ENCODE data around the gene TGFBR3L. TPM values are rescaled to one million over a fixed set of nuclear protein-coding genes. Genes with fewer than 3 reads are reported as not detected.

TGFBR3L gene
- total RNA-seq, 2 experiments from 2014 or later = 1.7 to 3.7 TPM

DNA sequence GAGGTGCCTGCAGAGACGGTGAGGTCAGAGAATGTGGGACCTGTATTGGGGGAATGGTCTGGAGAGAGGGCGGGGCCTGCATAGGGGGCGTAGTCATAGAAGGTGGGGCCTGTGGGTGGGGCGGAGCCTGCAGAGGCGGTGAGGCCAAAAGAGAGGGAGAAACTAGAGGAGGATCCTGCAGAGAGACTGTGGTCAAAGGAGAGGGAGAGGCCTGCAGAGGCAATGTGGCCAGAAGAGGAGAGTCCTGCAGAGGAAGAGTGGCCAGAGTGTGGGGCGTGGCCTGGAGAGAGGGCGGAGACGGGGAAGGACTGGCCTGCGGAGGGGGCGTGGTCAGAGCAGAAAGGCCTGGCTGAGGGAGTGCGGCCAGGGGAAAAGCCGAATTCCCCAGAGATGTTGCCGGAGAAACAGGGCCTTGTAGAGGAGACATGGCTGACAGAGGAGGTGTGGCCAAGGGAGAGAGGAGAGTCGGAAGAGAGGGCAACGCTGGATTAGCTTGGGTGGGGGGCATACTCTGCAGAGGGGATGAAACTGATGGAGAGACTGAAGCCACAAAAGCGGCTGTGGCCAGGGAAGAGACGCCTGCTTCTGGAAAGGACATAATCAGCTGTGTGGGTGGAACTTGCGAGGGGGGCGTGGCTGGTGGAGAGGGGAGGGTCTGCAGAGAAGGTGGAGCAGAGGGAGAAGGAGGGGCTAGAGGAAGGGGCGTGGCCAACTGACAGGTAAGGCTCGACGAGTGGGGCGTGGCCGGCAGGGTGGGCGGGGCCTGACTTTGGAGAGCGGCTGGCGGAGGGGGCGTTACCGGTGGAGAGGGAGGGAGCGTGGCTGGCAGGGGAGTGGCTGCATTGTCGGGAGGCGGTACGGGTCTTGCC, 43.0 kb upstream of the TGFBR3L start:
- H3K4me1 Mint-ChIP-seq (ENCODE audit: low read depth) = peaks cover 36% of the 10 kb centered on the region
- intact Hi-C loops (cut with micrococcal nuclease) = loop anchor here (1.0 kb wide), 2 partner anchors 9 to 49 kb away; partner anchors contain the start of gene SNAPC2
- CTCF ChIA-PET = interaction anchor here (1.2 kb wide), 1 partner anchor 10 kb away, joined by 4 read pairs; no protein-coding TSS in a partner anchor
- H3K27me3 Mint-ChIP-seq (ENCODE audit: low read depth) = peaks cover 31% of the 10 kb centered on the region
- H3K9me3 Mint-ChIP-seq = no peaks in the 10 kb centered on the region
- H3K27ac Mint-ChIP-seq = no peak overlapping the region
- H3K36me3 Mint-ChIP-seq (ENCODE audit: low read depth) = no peaks in the 10 kb centered on the region
- DNase-seq = peak; percentile 92
- no peak overlapping the region for H3K4me3 Mint-ChIP-seq

DNA sequence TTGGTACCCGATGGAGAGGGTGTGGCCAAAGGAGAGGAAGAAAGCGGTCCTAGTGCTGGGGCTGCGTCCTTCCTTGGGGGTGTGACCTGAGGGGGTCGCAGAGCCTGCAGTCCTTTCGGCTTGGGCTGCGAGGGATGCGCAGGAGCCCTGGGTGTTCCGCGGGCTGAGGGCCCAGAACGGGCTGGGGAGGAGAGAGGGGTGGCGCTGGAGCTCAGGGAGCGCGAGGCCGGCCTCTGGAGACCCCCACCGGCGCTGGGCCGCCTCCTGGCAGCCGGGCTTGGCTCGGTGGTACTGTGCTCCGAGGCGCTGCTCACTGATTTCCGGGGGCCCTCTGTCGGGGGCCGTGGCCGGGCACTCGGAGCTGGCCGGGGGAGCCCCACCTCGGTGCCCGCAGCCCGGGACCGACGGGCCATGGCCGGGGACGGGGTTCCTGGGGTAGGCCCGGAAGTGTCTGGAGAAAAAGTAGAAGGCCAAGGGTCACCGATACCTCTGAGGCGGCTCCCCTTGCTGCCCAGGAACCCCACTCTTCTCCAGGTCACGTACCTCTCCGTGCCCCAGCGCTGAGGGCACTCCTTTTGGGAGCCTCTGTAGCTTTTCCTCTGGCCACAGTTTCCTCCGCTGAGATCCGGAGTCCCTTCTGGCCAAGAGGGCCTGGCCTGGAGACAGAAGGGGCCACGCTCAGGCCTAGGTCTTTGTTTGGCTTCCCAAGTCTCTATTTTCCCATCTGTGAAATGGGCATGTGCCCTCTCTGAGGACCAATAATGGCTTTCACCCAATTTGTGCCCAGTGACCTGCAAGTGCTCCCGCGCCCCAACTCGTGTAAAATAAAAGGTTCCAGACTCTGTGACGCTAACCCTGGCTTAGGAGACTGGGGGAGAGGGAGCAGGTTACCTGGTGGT, 42.1 kb upstream of the TGFBR3L start:
- H3K27me3 Mint-ChIP-seq (ENCODE audit: low read depth) = peaks cover 27% of the 10 kb centered on the region
- no peaks in the 10 kb centered on the region for H3K9me3 Mint-ChIP-seq
- no peak overlapping the region for H3K27ac Mint-ChIP-seq
- intact Hi-C loops (cut with micrococcal nuclease) = loop anchor here (1.0 kb wide), 1 partner anchor 48 kb away; the partner anchor contains the start of gene SNAPC2
- H3K4me3 Mint-ChIP-seq = no peak overlapping the region
- no peaks in the 10 kb centered on the region for H3K36me3 Mint-ChIP-seq (ENCODE audit: low read depth)
- no peak for DNase-seq
- CTCF ChIA-PET = interaction anchor here (1.2 kb wide), 1 partner anchor 11 kb away, joined by 4 read pairs; no protein-coding TSS in a partner anchor
- peaks cover 36% of the 10 kb centered on the region for H3K4me1 Mint-ChIP-seq (ENCODE audit: low read depth)

DNA sequence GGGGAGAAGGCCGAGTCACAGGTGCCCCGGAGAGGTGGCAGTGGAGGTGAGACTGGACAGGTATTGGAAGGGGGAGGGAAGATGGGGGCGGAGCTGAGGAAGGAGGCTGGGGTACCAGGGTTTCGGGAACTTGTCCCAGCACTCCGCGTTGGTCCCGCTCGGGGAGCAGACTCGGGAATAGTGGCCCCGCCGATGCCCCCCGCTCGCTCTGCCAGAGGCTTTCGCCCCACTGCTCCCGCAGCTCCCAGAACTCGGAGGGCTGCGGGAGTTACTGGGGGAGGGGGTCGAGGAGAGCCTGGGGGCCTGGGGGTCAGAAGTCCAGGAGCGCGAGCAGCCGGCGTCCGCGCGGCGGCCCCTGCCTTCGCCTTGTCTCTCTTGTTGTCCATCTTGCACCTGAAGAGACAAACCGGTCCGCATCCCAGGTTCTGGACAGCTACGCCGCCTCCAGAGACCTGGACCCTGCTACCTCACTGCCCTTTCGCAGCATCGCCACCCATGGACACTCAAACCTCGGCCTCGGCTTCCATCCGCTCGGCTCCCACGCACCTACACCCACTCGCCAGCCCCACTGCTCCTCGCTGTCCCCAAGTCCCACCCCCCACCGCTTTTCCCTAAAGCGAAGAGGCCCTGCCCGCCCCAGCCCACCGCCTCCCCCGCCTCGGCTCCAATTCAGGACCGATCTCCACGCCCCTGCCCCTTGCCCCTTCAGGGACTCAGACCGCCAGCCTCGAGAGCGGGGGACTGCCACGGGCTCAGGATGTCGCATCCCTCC, 41.1 kb upstream of the TGFBR3L start:
- intact Hi-C loops (cut with micrococcal nuclease) = no loop called here
- Mint-ChIP-seq H3K27ac (no peak overlapping the region), H3K27me3 (ENCODE audit: low read depth) (peaks cover 27% of the 10 kb centered on the region), H3K4me3 (peak overlapping the region; percentile 60), H3K9me3 (no peaks in the 10 kb centered on the region), H3K4me1 (ENCODE audit: low read depth) (peaks cover 33% of the 10 kb centered on the region), H3K36me3 (ENCODE audit: low read depth) (no peaks in the 10 kb centered on the region)
- CTCF ChIA-PET = no interaction called here
- DNase-seq = no peak

DNA sequence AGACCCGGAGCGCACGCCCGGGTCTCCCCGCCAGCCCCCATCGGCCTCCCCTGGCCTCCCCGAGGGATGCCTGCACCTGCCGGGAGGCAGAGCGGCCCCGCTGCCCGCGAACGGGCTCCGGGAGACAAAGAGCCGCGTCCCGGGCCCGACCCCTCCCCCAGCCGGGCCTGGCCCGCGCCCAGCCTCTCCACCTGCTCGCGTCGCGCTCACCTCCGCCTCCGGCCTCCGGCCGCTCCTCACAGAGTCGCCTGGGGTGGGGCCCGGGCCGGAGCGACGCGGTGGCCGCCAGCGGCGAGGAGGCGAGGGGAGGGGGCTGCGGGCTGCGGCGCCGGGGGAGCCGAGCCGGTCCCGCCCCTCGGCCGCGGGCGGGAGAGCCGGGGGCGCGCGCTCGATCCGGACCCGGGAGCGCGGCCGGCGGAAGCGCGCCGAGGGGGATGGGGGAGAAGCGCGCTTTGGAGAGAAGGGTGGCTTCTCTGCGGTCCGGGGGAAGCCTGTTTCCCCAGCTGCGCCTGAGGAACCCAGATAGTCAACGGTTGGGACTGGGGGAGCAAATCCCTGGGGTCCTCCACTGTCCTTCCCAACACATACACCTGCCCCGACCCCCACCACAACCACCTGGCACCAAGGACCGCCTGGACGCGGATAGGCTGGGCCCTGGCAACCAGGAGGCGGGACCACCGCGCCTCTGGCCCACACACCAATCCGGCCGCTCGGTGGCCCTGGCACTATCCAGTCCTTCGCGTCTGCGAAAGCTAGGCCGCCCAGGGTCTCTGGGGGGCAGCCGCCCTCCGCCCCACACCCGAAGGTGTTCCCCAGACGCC, 40.3 kb upstream of the TGFBR3L start, which contains the start of gene PRR36:
TSS of gene PRR36 (minus strand) at position 315 of the 821 bp plus-strand sequence. CDS start 701 bp downstream, outside the sequence.
- CTCF ChIA-PET = no interaction called here
- intact Hi-C loops (cut with micrococcal nuclease) = no loop called here
- H3K9me3 Mint-ChIP-seq = no peaks in the 10 kb centered on the region

DNA sequence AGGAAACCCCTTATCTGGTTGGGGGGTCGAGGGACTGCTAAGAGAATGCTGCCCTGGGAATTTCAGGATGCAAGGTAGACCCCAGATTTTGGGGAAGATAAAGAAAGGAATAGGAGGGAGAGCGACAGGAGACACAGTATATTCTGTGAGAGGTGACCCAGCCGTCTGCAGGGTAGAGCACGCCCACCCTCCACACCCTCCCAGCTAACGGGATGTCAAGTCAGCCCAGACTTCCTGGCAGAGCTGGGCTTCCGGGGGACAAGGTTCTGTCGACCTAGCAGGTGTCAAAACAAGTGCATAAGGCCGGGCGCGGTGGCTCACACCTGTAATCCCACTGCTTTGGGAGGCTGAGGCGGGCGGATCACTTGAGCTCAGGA, 39.7 kb upstream of the TGFBR3L start:
- peaks cover 28% of the 10 kb centered on the region for H3K4me1 Mint-ChIP-seq (ENCODE audit: low read depth)
- no peak for DNase-seq
- intact Hi-C loops (cut with micrococcal nuclease) = no loop called here
- peaks cover 27% of the 10 kb centered on the region for H3K27me3 Mint-ChIP-seq (ENCODE audit: low read depth)
- CTCF ChIA-PET = no interaction called here
- H3K27ac Mint-ChIP-seq = no peak overlapping the region
- no peaks in the 10 kb centered on the region for H3K36me3 Mint-ChIP-seq (ENCODE audit: low read depth)
- H3K4me3 Mint-ChIP-seq = peak overlapping the region; percentile 41
- no peaks in the 10 kb centered on the region for H3K9me3 Mint-ChIP-seq

More for the DNA sequence above, 40.3 kb upstream of the TGFBR3L start, which contains the start of gene PRR36:
- H3K36me3 Mint-ChIP-seq (ENCODE audit: low read depth) = no peaks in the 10 kb centered on the region
- H3K27ac Mint-ChIP-seq = no peak within 1 kb of the TSS
- peak within 1 kb of the TSS; percentile 60 for H3K4me3 Mint-ChIP-seq
- no peak for DNase-seq
- peaks cover 29% of the 10 kb centered on the region for H3K4me1 Mint-ChIP-seq (ENCODE audit: low read depth)
- peaks cover 27% of the 10 kb centered on the region for H3K27me3 Mint-ChIP-seq (ENCODE audit: low read depth)

DNA sequence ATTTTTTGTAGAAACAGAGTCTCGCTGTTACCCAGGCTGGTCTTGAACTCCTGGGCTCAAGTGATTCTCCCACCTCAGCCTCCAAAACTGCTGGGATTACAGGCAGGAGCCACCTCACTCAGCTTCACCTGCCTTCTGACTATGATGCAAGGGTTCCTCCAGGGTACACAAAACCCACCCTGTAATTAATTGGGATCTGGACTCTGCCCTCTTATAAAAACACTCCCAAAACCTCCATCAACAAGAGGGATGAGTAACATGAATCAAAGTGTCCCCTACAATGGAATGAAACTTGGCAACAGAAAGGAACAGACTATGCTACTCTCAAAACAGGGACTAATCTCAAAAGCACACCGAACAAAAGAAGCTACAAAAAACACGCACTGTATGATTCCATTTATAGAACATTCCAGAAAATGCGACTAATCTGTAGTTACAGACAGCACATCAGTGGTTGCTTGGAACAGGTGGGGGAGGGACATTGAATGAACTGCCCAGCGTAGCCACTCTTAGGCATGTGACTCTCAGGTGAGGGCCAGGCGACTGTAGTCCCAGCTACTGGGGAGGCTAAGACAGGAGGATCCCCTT, 37.3 kb upstream of the TGFBR3L start:
- CTCF ChIA-PET = interaction anchor here (0.8 kb wide), 1 partner anchor 8 kb away, joined by 4 read pairs; no protein-coding TSS in a partner anchor
- intact Hi-C loops (cut with micrococcal nuclease) = no loop called here
- no peak overlapping the region for H3K27ac Mint-ChIP-seq

DNA sequence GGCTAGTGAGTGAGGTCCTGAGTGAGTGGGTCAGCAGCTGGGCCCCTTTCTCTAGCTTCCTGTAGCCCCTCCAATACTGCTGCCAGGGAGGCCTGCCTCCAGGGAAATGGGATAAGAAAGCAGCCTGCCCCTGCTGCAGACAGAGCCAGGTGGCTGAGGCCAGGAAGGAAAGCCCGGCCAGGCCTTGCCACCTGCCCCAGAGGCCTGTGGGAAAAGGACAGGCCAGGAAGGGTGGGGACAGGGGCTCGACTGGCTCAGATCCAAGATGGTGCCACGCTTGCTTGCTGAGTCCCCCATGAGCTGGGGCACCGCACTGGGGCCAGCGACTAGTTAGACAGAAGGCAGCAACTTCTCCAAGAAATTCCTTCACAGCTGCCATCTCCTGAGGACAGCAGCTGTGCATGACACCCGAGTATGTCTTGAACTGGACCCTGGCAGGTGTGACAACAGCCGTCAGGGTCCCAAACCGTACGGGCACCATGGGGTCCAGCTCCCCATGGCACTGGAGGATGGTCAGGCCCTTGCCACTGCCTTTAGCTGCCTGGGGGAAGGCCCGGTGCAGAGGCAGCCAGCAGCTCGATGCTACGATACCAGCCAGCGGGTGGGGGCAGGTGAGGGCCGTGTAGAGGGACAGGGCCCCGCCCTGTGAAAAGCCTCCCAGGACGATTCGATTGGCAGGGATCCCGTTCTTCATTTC, 35.4 kb upstream of the TGFBR3L start:
- H3K9me3 Mint-ChIP-seq = no peaks in the 10 kb centered on the region

More for the DNA sequence above, 37.3 kb upstream of the TGFBR3L start:
- no peak for DNase-seq
- H3K4me1 Mint-ChIP-seq (ENCODE audit: low read depth) = peaks cover 9% of the 10 kb centered on the region
- H3K9me3 Mint-ChIP-seq = no peaks in the 10 kb centered on the region
- peaks cover 15% of the 10 kb centered on the region for H3K27me3 Mint-ChIP-seq (ENCODE audit: low read depth)
- H3K4me3 Mint-ChIP-seq = no peak overlapping the region
- H3K36me3 Mint-ChIP-seq (ENCODE audit: low read depth) = no peaks in the 10 kb centered on the region

DNA sequence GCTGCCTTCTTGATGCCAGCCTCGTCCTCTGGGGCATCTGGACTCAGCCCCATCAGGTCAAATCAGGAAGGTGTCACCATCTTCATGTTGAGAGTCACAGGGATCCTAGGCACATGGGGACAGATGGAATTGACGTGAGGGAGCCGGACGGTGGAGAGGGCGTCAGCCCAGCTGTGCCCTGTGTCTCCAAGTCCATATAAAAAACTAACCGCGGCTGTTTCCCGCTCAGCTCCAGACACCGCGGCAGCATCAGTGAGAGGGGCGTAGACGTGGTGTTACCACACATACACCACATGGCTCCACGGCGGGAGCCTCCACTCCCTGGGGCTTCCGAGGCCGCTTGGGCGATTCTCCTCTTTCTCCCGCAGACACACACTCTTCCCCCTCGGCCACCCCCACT, 34.8 kb upstream of the TGFBR3L start:
- Mint-ChIP-seq H3K36me3 (ENCODE audit: low read depth) (no peaks in the 10 kb centered on the region), H3K27ac (no peak overlapping the region), H3K4me1 (ENCODE audit: low read depth) (no peaks in the 10 kb centered on the region), H3K27me3 (ENCODE audit: low read depth) (peaks cover 3% of the 10 kb centered on the region), H3K9me3 (no peaks in the 10 kb centered on the region), H3K4me3 (no peak overlapping the region)
- CTCF ChIA-PET = interaction anchor here (1.0 kb wide), 1 partner anchor 10 kb away, joined by 3 read pairs; no protein-coding TSS in a partner anchor
- intact Hi-C loops (cut with micrococcal nuclease) = no loop called here
- DNase-seq = no peak

More for the DNA sequence above, 35.4 kb upstream of the TGFBR3L start:
- Mint-ChIP-seq H3K27ac (no peak overlapping the region), H3K27me3 (ENCODE audit: low read depth) (peaks cover 7% of the 10 kb centered on the region), H3K36me3 (ENCODE audit: low read depth) (no peaks in the 10 kb centered on the region), H3K4me3 (no peak overlapping the region), H3K4me1 (ENCODE audit: low read depth) (peaks cover 2% of the 10 kb centered on the region)
- intact Hi-C loops (cut with micrococcal nuclease) = no loop called here
- DNase-seq = no peak
- CTCF ChIA-PET = interaction anchor here (1.0 kb wide), 1 partner anchor 10 kb away, joined by 3 read pairs; no protein-coding TSS in a partner anchor

DNA sequence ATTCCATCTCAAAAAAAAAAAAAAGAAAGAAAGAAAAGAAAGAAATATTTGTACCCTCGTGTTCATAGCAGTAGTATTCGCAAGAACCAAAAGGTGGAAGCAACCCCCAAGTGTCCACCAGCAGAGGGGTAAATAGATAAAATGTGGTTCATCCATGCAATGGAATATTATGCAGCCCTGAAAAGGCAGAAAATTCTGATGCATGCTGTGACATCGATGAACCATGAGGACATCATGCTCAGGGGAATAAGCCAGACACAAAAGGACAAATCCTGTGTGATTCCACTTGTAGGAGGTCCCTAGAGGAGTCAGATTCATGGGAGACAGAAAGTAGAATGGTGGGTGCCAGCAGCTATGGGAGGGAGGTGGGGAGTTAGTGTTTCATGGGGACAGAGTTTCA, 32.7 kb upstream of the TGFBR3L start:
- Mint-ChIP-seq H3K27me3 (ENCODE audit: low read depth) (no peaks in the 10 kb centered on the region), H3K27ac (no peak overlapping the region), H3K9me3 (no peaks in the 10 kb centered on the region), H3K4me1 (ENCODE audit: low read depth) (no peaks in the 10 kb centered on the region), H3K4me3 (no peak overlapping the region), H3K36me3 (ENCODE audit: low read depth) (no peaks in the 10 kb centered on the region)
- no peak for DNase-seq
- CTCF ChIA-PET = no interaction called here
- intact Hi-C loops (cut with micrococcal nuclease) = no loop called here

DNA sequence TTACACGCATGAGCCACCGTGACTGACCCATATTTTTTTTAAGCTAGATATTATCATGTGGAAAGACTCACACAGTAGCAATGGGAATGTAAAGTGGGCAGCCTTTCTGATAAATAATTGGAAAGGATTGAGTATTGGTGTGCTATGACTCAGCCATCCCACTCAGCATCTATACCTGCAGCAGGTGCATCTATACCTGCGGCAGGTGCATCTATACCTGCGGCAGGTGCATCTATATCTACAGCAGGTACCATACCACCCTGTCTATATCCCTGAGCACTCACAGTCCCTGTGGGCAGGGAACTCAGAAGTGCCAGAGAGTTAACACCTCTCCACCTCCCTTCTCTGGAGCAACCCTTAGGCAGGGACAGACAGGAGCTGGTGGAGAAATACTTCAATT, 31.5 kb upstream of the TGFBR3L start:
- Mint-ChIP-seq H3K4me3 (no peak overlapping the region), H3K36me3 (ENCODE audit: low read depth) (no peaks in the 10 kb centered on the region), H3K27me3 (ENCODE audit: low read depth) (peaks cover 2% of the 10 kb centered on the region), H3K27ac (no peak overlapping the region), H3K9me3 (no peaks in the 10 kb centered on the region), H3K4me1 (ENCODE audit: low read depth) (no peaks in the 10 kb centered on the region)
- no peak for DNase-seq
- CTCF ChIA-PET = interaction anchor here (0.5 to 0.6 kb wide), 2 partner anchors 13 to 17 kb away, joined by 3 to 7 read pairs; no protein-coding TSS in a partner anchor
- intact Hi-C loops (cut with micrococcal nuclease) = no loop called here
